SK-N-SH treated with all-trans-retinoic acid at 6 μM for 48 hours (cell line): ENCODE data around the gene NME3.

Experiments
- ATAC-seq: fragments of 200-7000 bp; cut with Tn5 transposase; 3 replicates; pipeline ENCODE4 v1.9.1; 2020; ENCODE audit warnings: mild to moderate bottlenecking, moderate library complexity
- ARNTL ChIP-seq: fragments of 450-650 bp; formaldehyde crosslinking; IDR thresholded peaks from 2 replicates; pipeline ENCODE4 v1.5.0; 2020; ENCODE audit warnings: low read depth, mild to moderate bottlenecking, moderate library complexity, borderline replicate concordance
- BACH2 ChIP-seq: fragments of 250-450 bp; sonication (Bioruptor Pico); IDR thresholded peaks from 2 replicates; pipeline ENCODE4 v1.9.0; 2021; ENCODE audit warnings: mild to moderate bottlenecking, borderline replicate concordance
- CREB5 ChIP-seq: fragments of 250-450 bp; sonication (Bioruptor Pico); IDR thresholded peaks from 2 replicates; pipeline ENCODE4 v1.5.1; 2020; ENCODE audit warnings: low read depth, mild to moderate bottlenecking, moderate library complexity
- CSDC2 ChIP-seq: fragments of 250-450 bp; sonication (Bioruptor Pico); IDR thresholded peaks from 2 replicates; pipeline ENCODE4 v1.5.0; 2020; ENCODE audit warnings: mild to moderate bottlenecking, moderate library complexity
- ESRRG ChIP-seq: fragments of 250-450 bp; sonication (Bioruptor Pico); IDR thresholded peaks from 2 replicates; pipeline ENCODE4 v1.6.1; 2021; ENCODE audit warnings: mild to moderate bottlenecking
- GLIS3 ChIP-seq: fragments of 250-450 bp; sonication (Bioruptor Pico); IDR thresholded peaks from 2 replicates; pipeline ENCODE4 v1.5.0; 2020; ENCODE audit warnings: mild to moderate bottlenecking, moderate library complexity
- ISL1 ChIP-seq: fragments of 250-450 bp; sonication (Bioruptor Pico); IDR thresholded peaks from 2 replicates; pipeline ENCODE4 v2.1.2; 2022; ENCODE audit warnings: mild to moderate bottlenecking, moderate library complexity
- OSR1 ChIP-seq: fragments of 250-450 bp; sonication (Bioruptor Pico); IDR thresholded peaks from 2 replicates; pipeline ENCODE4 v1.8.0; 2022; ENCODE audit warnings: moderate library complexity, mild to moderate bottlenecking, inconsistent platforms
- POU6F1 ChIP-seq: fragments of 250-450 bp; sonication (Bioruptor Pico); IDR thresholded peaks from 2 replicates; pipeline ENCODE4 v1.8.0; 2021; ENCODE audit warnings: low read depth, mild to moderate bottlenecking, moderate library complexity, borderline replicate concordance
- PPARA ChIP-seq: fragments of 250-450 bp; sonication (Bioruptor Pico); IDR thresholded peaks from 2 replicates; pipeline ENCODE4 v1.5.0; 2020; ENCODE audit warnings: mild to moderate bottlenecking, borderline replicate concordance
- RARB ChIP-seq: fragments of 250-450 bp; sonication (Bioruptor Pico); IDR thresholded peaks from 2 replicates; pipeline ENCODE4 v1.8.0; 2021; ENCODE audit warnings: mild to moderate bottlenecking, moderate library complexity
- SNAI2 ChIP-seq: fragments of 250-450 bp; sonication (Bioruptor Pico); IDR thresholded peaks from 2 replicates; pipeline ENCODE4 v1.5.0; 2020; ENCODE audit warnings: mild to moderate bottlenecking, moderate library complexity
- TCF4 ChIP-seq: fragments of 250-450 bp; sonication (Bioruptor Pico); IDR thresholded peaks from 2 replicates; pipeline ENCODE4 v1.8.0; 2021; ENCODE audit warnings: mild to moderate bottlenecking, moderate library complexity, borderline replicate concordance
- TOX ChIP-seq: fragments of 250-450 bp; sonication (Bioruptor Pico); IDR thresholded peaks from 2 replicates; pipeline ENCODE4 v1.8.0; 2021; ENCODE audit warnings: mild to moderate bottlenecking, moderate library complexity, borderline replicate concordance
- ZC3H10 ChIP-seq: fragments of 250-450 bp; sonication (Bioruptor Pico); IDR thresholded peaks from 2 replicates; pipeline ENCODE4 v1.5.1; 2021; ENCODE audit warnings: mild to moderate bottlenecking, moderate library complexity
- ZFP3 ChIP-seq: fragments of 250-450 bp; sonication (Bioruptor Pico); IDR thresholded peaks from 2 replicates; pipeline ENCODE4 v1.5.0; 2020; ENCODE audit warnings: mild to moderate bottlenecking, moderate library complexity
- ZFP30 ChIP-seq: fragments of 450-650 bp; formaldehyde crosslinking; IDR thresholded peaks from 2 replicates; pipeline ENCODE4 v1.5.0; 2022; ENCODE audit warnings: mild to moderate bottlenecking, moderate library complexity
- ZNF565 ChIP-seq: fragments of 450-650 bp; formaldehyde crosslinking; conservative IDR thresholded peaks from 2 replicates; pipeline ENCODE4 v1.5.0; 2020; ENCODE audit warnings: low read depth, mild to moderate bottlenecking, moderate library complexity
- ZNF70 ChIP-seq: fragments of 450-650 bp; formaldehyde crosslinking; IDR thresholded peaks from 2 replicates; pipeline ENCODE4 v1.5.0; 2020; ENCODE audit warnings: mild to moderate bottlenecking, moderate library complexity
- TF ChIP-seq, protein P1 (sequence below): fragments of 250-450 bp; sonication (Bioruptor Pico); IDR thresholded peaks from 2 replicates; pipeline ENCODE4 v1.5.0; 2020; ENCODE audit warnings: mild to moderate bottlenecking, moderate library complexity
- TF ChIP-seq, protein P2 (sequence below): fragments of 250-450 bp; sonication (Bioruptor Pico); IDR thresholded peaks from 2 replicates; pipeline ENCODE4 v1.8.0; 2020; ENCODE audit warnings: mild to moderate bottlenecking, moderate library complexity, borderline replicate concordance
- TF ChIP-seq, protein P3 (sequence below): fragments of 250-450 bp; sonication (Bioruptor Pico); IDR thresholded peaks from 2 replicates; pipeline ENCODE4 v1.5.1; 2021; ENCODE audit warnings: mild to moderate bottlenecking, moderate library complexity

The NME3 gene

DNA sequence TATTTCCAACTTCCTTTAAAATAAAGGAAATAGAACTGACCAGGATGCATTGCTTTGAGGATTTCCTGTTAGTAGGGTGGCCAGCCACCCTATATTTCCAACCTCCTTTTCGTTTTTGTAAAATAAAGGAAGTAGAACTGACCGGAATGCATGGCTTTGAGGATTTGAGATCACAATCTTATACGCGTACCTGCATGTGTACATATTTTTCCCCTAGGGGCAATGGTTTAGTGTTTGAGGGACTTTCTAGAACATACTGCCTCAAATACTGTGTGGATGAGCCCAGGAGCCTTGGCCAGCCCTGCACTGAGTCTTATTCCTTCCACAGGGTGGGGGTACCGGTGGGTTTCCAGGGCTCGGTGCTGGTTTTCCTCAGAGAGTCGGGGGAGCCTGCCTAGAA, 39.7 kb downstream of the NME3 start:
- no peak for ATAC-seq
- no peak for TF ChIP-seq OSR1 (CRISPR knock-in tag)
- no peak for TF ChIP-seq PPARA
- no peak for TF ChIP-seq ESRRG
- no peak for TF ChIP-seq CSDC2 (CRISPR knock-in tag)
- TF ChIP-seq GLIS3 (CRISPR knock-in tag), result no peak
- TF ChIP-seq RARB (CRISPR knock-in tag), result no peak
- no peak for TF ChIP-seq TOX (CRISPR knock-in tag)
- TF ChIP-seq CREB5 (CRISPR knock-in tag), result no peak
- TF ChIP-seq ZFP30 (CRISPR knock-in tag), result no peak
- no peak for TF ChIP-seq ISL1
- no peak for TF ChIP-seq ZNF70 (CRISPR knock-in tag)
- no peak for TF ChIP-seq ZFP3 (CRISPR knock-in tag)
- TF ChIP-seq POU6F1 (CRISPR knock-in tag), result no peak
- TF ChIP-seq ZNF565 (CRISPR knock-in tag), result no peak
- TF ChIP-seq, protein P1, sequence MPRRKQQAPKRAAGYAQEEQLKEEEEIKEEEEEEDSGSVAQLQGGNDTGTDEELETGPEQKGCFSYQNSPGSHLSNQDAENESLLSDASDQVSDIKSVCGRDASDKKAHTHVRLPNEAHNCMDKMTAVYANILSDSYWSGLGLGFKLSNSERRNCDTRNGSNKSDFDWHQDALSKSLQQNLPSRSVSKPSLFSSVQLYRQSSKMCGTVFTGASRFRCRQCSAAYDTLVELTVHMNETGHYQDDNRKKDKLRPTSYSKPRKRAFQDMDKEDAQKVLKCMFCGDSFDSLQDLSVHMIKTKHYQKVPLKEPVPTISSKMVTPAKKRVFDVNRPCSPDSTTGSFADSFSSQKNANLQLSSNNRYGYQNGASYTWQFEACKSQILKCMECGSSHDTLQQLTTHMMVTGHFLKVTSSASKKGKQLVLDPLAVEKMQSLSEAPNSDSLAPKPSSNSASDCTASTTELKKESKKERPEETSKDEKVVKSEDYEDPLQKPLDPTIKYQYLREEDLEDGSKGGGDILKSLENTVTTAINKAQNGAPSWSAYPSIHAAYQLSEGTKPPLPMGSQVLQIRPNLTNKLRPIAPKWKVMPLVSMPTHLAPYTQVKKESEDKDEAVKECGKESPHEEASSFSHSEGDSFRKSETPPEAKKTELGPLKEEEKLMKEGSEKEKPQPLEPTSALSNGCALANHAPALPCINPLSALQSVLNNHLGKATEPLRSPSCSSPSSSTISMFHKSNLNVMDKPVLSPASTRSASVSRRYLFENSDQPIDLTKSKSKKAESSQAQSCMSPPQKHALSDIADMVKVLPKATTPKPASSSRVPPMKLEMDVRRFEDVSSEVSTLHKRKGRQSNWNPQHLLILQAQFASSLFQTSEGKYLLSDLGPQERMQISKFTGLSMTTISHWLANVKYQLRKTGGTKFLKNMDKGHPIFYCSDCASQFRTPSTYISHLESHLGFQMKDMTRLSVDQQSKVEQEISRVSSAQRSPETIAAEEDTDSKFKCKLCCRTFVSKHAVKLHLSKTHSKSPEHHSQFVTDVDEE (CRISPR knock-in tag), result no peak
- TF ChIP-seq TCF4 (CRISPR knock-in tag), result no peak
- no peak for TF ChIP-seq ARNTL
- TF ChIP-seq, protein P2, sequence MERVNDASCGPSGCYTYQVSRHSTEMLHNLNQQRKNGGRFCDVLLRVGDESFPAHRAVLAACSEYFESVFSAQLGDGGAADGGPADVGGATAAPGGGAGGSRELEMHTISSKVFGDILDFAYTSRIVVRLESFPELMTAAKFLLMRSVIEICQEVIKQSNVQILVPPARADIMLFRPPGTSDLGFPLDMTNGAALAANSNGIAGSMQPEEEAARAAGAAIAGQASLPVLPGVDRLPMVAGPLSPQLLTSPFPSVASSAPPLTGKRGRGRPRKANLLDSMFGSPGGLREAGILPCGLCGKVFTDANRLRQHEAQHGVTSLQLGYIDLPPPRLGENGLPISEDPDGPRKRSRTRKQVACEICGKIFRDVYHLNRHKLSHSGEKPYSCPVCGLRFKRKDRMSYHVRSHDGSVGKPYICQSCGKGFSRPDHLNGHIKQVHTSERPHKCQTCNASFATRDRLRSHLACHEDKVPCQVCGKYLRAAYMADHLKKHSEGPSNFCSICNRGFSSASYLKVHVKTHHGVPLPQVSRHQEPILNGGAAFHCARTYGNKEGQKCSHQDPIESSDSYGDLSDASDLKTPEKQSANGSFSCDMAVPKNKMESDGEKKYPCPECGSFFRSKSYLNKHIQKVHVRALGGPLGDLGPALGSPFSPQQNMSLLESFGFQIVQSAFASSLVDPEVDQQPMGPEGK (CRISPR knock-in tag), result no peak
- TF ChIP-seq, all 23 proteins: peak for 0

DNA sequence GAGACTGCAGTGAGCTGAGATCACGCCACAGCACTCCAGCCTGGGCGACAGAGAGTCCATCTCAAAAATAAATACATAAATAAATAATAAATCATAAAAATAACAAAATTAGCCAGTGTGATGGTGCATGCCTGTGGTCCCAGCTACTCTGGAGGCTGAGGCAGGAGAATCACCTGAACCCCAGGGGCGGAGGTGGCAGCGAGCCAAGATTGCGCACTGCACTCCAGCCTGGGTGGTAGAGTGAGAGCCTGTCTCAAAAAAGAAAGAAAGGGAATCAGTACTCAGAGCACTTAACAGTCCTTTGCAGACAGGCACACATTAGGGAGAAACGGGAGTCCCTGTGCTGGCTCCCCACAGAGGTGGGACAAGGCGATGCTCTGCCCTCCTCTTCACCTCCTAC, 40.3 kb downstream of the NME3 start:
- TF ChIP-seq PPARA (no peak), ESRRG (no peak), ZFP30 (CRISPR knock-in tag) (no peak), ZC3H10 (CRISPR knock-in tag) (no peak), TOX (CRISPR knock-in tag) (no peak), OSR1 (CRISPR knock-in tag) (no peak), TCF4 (CRISPR knock-in tag) (no peak), BACH2 (CRISPR knock-in tag) (no peak), ZNF565 (CRISPR knock-in tag) (no peak), ZFP3 (CRISPR knock-in tag) (no peak), CSDC2 (CRISPR knock-in tag) (no peak), ARNTL (no peak), SNAI2 (CRISPR knock-in tag) (no peak), GLIS3 (CRISPR knock-in tag) (no peak), POU6F1 (CRISPR knock-in tag) (no peak)
- TF ChIP-seq, protein P1 (CRISPR knock-in tag), result no peak
- TF ChIP-seq, protein P3, sequence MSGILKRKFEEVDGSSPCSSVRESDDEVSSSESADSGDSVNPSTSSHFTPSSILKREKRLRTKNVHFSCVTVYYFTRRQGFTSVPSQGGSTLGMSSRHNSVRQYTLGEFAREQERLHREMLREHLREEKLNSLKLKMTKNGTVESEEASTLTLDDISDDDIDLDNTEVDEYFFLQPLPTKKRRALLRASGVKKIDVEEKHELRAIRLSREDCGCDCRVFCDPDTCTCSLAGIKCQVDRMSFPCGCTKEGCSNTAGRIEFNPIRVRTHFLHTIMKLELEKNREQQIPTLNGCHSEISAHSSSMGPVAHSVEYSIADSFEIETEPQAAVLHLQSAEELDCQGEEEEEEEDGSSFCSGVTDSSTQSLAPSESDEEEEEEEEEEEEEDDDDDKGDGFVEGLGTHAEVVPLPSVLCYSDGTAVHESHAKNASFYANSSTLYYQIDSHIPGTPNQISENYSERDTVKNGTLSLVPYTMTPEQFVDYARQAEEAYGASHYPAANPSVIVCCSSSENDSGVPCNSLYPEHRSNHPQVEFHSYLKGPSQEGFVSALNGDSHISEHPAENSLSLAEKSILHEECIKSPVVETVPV (CRISPR knock-in tag), result no peak
- TF ChIP-seq, protein P2 (CRISPR knock-in tag), result no peak
- no peak for ATAC-seq
